HFF-Myc (cell line): ENCODE data around the gene GARIN5B.

Source experiments
- DNase-seq: peaks from one replicate; pipeline ENCODE4 v3.0.0-alpha.2; 2011; ENCODE audit warnings: low read depth; ENCODE audit errors: extremely low read depth
- H3K4me3 ChIP-seq: replicated peaks from 2 replicates; pipeline ENCODE4 v1.5.1; 2011; ENCODE audit warnings: low read depth, mild to moderate bottlenecking, control low read depth, low read length
- TF ChIP-seq, protein P1 (sequence below): IDR thresholded peaks from 2 replicates; pipeline ENCODE4 v1.5.1; 2012; ENCODE audit warnings: mild to moderate bottlenecking, low read depth, low read length, control low read depth; ENCODE audit errors: missing control alignments

Gene GARIN5B

GRCh38 chr19:55310498-55310897 is 52.6 kb downstream of the GARIN5B start:
- H3K4me3 ChIP-seq: no peak overlapping the region
- DNase-seq: no peak
- TF ChIP-seq, protein P1, sequence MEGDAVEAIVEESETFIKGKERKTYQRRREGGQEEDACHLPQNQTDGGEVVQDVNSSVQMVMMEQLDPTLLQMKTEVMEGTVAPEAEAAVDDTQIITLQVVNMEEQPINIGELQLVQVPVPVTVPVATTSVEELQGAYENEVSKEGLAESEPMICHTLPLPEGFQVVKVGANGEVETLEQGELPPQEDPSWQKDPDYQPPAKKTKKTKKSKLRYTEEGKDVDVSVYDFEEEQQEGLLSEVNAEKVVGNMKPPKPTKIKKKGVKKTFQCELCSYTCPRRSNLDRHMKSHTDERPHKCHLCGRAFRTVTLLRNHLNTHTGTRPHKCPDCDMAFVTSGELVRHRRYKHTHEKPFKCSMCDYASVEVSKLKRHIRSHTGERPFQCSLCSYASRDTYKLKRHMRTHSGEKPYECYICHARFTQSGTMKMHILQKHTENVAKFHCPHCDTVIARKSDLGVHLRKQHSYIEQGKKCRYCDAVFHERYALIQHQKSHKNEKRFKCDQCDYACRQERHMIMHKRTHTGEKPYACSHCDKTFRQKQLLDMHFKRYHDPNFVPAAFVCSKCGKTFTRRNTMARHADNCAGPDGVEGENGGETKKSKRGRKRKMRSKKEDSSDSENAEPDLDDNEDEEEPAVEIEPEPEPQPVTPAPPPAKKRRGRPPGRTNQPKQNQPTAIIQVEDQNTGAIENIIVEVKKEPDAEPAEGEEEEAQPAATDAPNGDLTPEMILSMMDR: no peak

GRCh38 chr19:55309448-55309847 is 53.6 kb downstream of the GARIN5B start:
- DNase-seq: no peak
- TF ChIP-seq, protein P1: no peak
- H3K4me3 ChIP-seq: no peak overlapping the region

GRCh38 chr19:55308281-55308680 is 54.8 kb downstream of the GARIN5B start:
- DNase-seq: no peak
- TF ChIP-seq, protein P1: no peak
- H3K4me3 ChIP-seq: no peak overlapping the region

GRCh38 chr19:55306712-55307111 is 56.3 kb downstream of the GARIN5B start:
- no peak overlapping the region for H3K4me3 ChIP-seq
- TF ChIP-seq, protein P1: no peak
- no peak for DNase-seq

DNA sequence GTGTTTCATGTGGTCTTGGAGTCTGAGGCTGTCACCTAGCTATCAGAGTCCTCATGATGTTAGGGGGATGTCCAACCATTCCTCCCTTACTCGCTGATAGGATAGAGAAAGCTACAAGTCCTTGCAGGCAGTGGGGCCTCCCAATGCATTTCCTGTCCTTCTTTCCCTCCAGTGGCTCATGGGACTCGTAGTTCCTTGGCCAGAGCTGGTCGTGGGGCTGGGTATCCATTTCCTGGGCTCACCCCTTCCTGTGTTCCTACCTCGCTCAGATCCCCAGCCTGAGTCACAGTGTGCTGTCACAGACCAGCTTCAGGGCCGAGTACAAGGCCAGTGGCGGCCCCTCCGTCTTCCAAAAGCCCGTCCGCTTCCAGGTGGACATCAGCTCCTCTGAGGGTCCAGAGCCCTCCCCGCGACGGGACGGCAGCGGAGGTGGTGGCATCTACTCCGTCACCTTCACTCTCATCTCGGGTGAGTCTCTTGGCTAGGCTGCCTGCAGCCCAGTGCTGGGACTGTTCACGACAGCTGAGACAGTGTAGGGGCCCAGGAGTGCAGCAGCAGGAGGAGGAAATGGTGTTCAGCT is 57.0 kb downstream of the GARIN5B start:
- TF ChIP-seq, protein P1: no peak
- DNase-seq: no peak
- no peak overlapping the region for H3K4me3 ChIP-seq

DNA sequence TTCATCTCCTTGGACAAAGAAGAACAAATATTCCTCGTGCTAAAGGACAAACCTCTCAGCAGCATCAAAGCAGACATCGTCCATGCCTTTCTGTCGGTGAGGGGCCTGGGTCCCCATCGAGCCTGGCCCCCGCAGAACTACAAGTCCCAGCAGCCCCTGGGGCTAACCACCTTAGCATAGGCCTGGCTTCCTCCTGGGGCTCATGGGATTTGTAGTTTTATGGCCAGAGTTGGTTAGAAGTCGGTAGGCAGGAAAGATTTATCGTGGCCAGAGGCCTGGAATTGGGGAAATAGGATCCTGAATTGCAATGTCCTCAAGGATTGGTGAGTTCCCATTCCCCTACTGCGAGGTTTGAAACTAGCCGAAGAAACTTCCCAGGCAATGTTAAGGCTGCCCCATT is 57.6 kb downstream of the GARIN5B start:
- TF ChIP-seq, protein P1: no peak
- no peak overlapping the region for H3K4me3 ChIP-seq
- DNase-seq: no peak

GRCh38 chr19:55304980-55305379 is 58.1 kb downstream of the GARIN5B start:
- DNase-seq: no peak
- TF ChIP-seq, protein P1: no peak
- no peak overlapping the region for H3K4me3 ChIP-seq
